Panc1 (cell line): ENCODE measurements around the gene KRTAP3-1.

Experiments used
- POLR2AphosphoS5 ChIP-seq: IDR thresholded peaks from 2 replicates; pipeline ENCODE4 v1.6.1; 2012; ENCODE audit warnings: mild to moderate bottlenecking, low read depth, low read length, moderate library complexity
- SIN3A ChIP-seq: IDR thresholded peaks from 2 replicates; pipeline ENCODE4 v1.6.1; 2012; ENCODE audit warnings: low read depth, mild to moderate bottlenecking, low read length, moderate library complexity, borderline replicate concordance; ENCODE audit not compliant: insufficient read depth
- TCF7L2 ChIP-seq: IDR thresholded peaks from 2 replicates; pipeline ENCODE4 v1.6.1; 2011; ENCODE audit warnings: mild to moderate bottlenecking, low read depth, low read length, inconsistent platforms
- TF ChIP-seq, protein P1 (sequence below): fragments of 450-650 bp; IDR thresholded peaks from 2 replicates; pipeline ENCODE4 v1.5.1; 2017; ENCODE audit warnings: mild to moderate bottlenecking
- TF ChIP-seq, protein P2 (sequence below), 2 experiments: IDR thresholded peaks; 2 replicates each; pipeline ENCODE4 v1.6.1; 2011 to 2012; ENCODE audit warnings: low read depth in 2 of 2, control low read depth in 1 of 2, low read length in 1 of 2, mild to moderate bottlenecking in 1 of 2, moderate library complexity in 1 of 2; ENCODE audit not compliant: insufficient read depth in 1 of 2

DNA sequence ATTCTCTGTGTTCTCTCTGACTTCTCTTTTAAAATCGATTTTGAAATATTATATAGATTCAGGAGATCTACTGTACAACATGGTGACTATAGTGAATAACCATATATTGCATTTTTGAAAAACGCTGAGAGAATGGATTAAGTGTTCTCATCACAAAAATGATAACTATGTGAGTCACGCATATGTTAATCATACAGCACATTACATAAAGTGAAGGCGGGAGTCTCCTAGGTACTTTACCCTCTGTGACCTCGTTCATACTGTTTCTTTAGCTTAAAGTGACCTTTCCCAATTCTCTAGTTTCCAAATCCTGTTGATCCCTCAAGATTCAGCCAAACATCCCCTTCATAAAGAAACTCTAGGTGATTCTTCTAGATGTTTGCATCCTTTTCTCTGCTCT, 6.1 kb downstream of the KRTAP3-1 start:
- TF ChIP-seq, protein P1, sequence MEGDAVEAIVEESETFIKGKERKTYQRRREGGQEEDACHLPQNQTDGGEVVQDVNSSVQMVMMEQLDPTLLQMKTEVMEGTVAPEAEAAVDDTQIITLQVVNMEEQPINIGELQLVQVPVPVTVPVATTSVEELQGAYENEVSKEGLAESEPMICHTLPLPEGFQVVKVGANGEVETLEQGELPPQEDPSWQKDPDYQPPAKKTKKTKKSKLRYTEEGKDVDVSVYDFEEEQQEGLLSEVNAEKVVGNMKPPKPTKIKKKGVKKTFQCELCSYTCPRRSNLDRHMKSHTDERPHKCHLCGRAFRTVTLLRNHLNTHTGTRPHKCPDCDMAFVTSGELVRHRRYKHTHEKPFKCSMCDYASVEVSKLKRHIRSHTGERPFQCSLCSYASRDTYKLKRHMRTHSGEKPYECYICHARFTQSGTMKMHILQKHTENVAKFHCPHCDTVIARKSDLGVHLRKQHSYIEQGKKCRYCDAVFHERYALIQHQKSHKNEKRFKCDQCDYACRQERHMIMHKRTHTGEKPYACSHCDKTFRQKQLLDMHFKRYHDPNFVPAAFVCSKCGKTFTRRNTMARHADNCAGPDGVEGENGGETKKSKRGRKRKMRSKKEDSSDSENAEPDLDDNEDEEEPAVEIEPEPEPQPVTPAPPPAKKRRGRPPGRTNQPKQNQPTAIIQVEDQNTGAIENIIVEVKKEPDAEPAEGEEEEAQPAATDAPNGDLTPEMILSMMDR: no peak
- TF ChIP-seq, protein P2, sequence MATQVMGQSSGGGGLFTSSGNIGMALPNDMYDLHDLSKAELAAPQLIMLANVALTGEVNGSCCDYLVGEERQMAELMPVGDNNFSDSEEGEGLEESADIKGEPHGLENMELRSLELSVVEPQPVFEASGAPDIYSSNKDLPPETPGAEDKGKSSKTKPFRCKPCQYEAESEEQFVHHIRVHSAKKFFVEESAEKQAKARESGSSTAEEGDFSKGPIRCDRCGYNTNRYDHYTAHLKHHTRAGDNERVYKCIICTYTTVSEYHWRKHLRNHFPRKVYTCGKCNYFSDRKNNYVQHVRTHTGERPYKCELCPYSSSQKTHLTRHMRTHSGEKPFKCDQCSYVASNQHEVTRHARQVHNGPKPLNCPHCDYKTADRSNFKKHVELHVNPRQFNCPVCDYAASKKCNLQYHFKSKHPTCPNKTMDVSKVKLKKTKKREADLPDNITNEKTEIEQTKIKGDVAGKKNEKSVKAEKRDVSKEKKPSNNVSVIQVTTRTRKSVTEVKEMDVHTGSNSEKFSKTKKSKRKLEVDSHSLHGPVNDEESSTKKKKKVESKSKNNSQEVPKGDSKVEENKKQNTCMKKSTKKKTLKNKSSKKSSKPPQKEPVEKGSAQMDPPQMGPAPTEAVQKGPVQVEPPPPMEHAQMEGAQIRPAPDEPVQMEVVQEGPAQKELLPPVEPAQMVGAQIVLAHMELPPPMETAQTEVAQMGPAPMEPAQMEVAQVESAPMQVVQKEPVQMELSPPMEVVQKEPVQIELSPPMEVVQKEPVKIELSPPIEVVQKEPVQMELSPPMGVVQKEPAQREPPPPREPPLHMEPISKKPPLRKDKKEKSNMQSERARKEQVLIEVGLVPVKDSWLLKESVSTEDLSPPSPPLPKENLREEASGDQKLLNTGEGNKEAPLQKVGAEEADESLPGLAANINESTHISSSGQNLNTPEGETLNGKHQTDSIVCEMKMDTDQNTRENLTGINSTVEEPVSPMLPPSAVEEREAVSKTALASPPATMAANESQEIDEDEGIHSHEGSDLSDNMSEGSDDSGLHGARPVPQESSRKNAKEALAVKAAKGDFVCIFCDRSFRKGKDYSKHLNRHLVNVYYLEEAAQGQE (IDR thresholded peaks at IDR 0.05; ENCODE audit: insufficient read depth in 1 of 2, low read depth in 2 of 2, low read length in 1 of 2): no peak
- TF ChIP-seq TCF7L2 (no peak), POLR2AphosphoS5 (no peak), SIN3A (no peak)
